Calu3 (cell line): ENCODE measurements around the gene NQO2. TPM values are rescaled to one million over a fixed set of nuclear protein-coding genes. Genes with fewer than 3 reads are reported as not detected.

Experiments used
- BruUV-seq: library from RNA; stranded (reverse); fragments of 400-500 nt; replicated peaks from 2 replicates; lab custom pipeline; 2021; lab: Mats Ljungman, UMichigan
- CTCF ChIA-PET: fragments of 300-600 bp; sonication (Branson Sonifier 250); formaldehyde crosslinking; loops from one replicate; lab custom pipeline; 2022; ENCODE audit warnings: antibody characterized with exemption; lab: Charles Lee
- DNase-seq: peaks from one replicate; pipeline ENCODE4 v3.0.0; 2022
- H3K27ac Mint-ChIP-seq: one replicate; pipeline ENCODE4 v1.8.0; 2022; ENCODE audit warnings: mixed read lengths; ENCODE audit not compliant: unreplicated experiment
- H3K27me3 Mint-ChIP-seq: one replicate; pipeline ENCODE4 v1.8.0; 2022; ENCODE audit warnings: mixed read lengths; ENCODE audit not compliant: unreplicated experiment
- H3K36me3 Mint-ChIP-seq: one replicate; pipeline ENCODE4 v1.8.0; 2022; ENCODE audit warnings: mild to moderate bottlenecking, moderate library complexity, mixed read lengths; ENCODE audit not compliant: insufficient read depth, unreplicated experiment
- H3K4me1 Mint-ChIP-seq: one replicate; pipeline ENCODE4 v1.8.0; 2022; ENCODE audit warnings: mild to moderate bottlenecking, low read depth, mixed read lengths; ENCODE audit not compliant: unreplicated experiment
- H3K4me3 Mint-ChIP-seq: one replicate; pipeline ENCODE4 v1.8.0; 2022; ENCODE audit warnings: mild to moderate bottlenecking, low read depth, moderate library complexity, mixed read lengths; ENCODE audit not compliant: unreplicated experiment
- H3K9me3 Mint-ChIP-seq: one replicate; pipeline ENCODE4 v1.8.0; 2022; ENCODE audit warnings: low read depth, mixed read lengths; ENCODE audit not compliant: unreplicated experiment
- CTCF ChIP-seq: fragments of 200-600 bp; IDR thresholded peaks from one replicate; pipeline ENCODE4 v1.8.0; 2022; ENCODE audit warnings: antibody characterized with exemption; ENCODE audit not compliant: unreplicated experiment
- intact Hi-C: fragments of 100-400 bp; cut with micrococcal nuclease; formaldehyde crosslinking; loops from one replicate; pipeline ENCODE4 v1.10.0; 2022; ENCODE audit not compliant: unreplicated experiment
- total RNA-seq: library from RNA; stranded (reverse); gene quantifications from 2 replicates; pipeline ENCODE4 v1.2.3, GENCODE V29; 2022

NQO2 gene
- total RNA-seq, 1 experiment from 2014 or later: 12.0 TPM

GRCh38 chr6:2958331-2958711 lies 41.4 kb upstream of the NQO2 start:
- CTCF ChIA-PET: interaction anchor here (0.7 kb wide), 1 partner anchor 30 kb away, joined by 3 read pairs; no protein-coding TSS in a partner anchor
- H3K4me1 Mint-ChIP-seq: peaks cover 22% of the 10 kb centered on the region
- no peak for DNase-seq
- TF ChIP-seq CTCF: no peak
- H3K27ac Mint-ChIP-seq: no peak overlapping the region
- H3K36me3 Mint-ChIP-seq: no peaks in the 10 kb centered on the region
- no peak overlapping the region for H3K4me3 Mint-ChIP-seq
- no TSS peak for BruUV-seq
- H3K27me3 Mint-ChIP-seq: no peaks in the 10 kb centered on the region
- H3K9me3 Mint-ChIP-seq: no peaks in the 10 kb centered on the region
- intact Hi-C loops: no loop called here

- DNase-seq: no peak
- no TSS peak for BruUV-seq
- TF ChIP-seq CTCF: no peak
- Mint-ChIP-seq H3K4me3 (no peak overlapping the region), H3K27me3 (no peaks in the 10 kb centered on the region), H3K36me3 (no peaks in the 10 kb centered on the region), H3K27ac (no peak overlapping the region), H3K4me1 (peaks cover 22% of the 10 kb centered on the region), H3K9me3 (no peaks in the 10 kb centered on the region)
- CTCF ChIA-PET: no interaction called here
- intact Hi-C loops: no loop called here
Observed at GRCh38 chr6:2958776-2959175, 40.9 kb upstream of the NQO2 start.

- CTCF ChIA-PET: interaction anchor here (1.1 kb wide), 1 partner anchor 29 kb away, joined by 4 read pairs; no protein-coding TSS in a partner anchor
- Mint-ChIP-seq H3K4me3 (no peak overlapping the region), H3K9me3 (no peaks in the 10 kb centered on the region), H3K27ac (no peak overlapping the region), H3K4me1 (peaks cover 22% of the 10 kb centered on the region), H3K36me3 (no peaks in the 10 kb centered on the region), H3K27me3 (no peaks in the 10 kb centered on the region)
- peak; percentile 20 for DNase-seq
- no TSS peak for BruUV-seq
- no peak for TF ChIP-seq CTCF
- intact Hi-C loops: no loop called here
Observed at GRCh38 chr6:2959909-2960719, 39.6 kb upstream of the NQO2 start.

- no peaks in the 10 kb centered on the region for H3K36me3 Mint-ChIP-seq
- no peak overlapping the region for H3K4me3 Mint-ChIP-seq
- H3K27ac Mint-ChIP-seq: no peak overlapping the region
- intact Hi-C loops: no loop called here
- no TSS peak for BruUV-seq
- H3K4me1 Mint-ChIP-seq: peaks cover 22% of the 10 kb centered on the region
- DNase-seq: no peak
- no peaks in the 10 kb centered on the region for H3K9me3 Mint-ChIP-seq
- no peaks in the 10 kb centered on the region for H3K27me3 Mint-ChIP-seq
- CTCF ChIA-PET: interaction anchor here (0.5 to 1.1 kb wide), 2 partner anchors 28 to 103 kb away, joined by 4 read pairs; no protein-coding TSS in a partner anchor
- TF ChIP-seq CTCF: no peak
Observed at GRCh38 chr6:2960935-2961334, 38.8 kb upstream of the NQO2 start.
